K562 (cell line): ENCODE measurements around the gene NDUFB10. TPM values are rescaled to one million over a fixed set of nuclear protein-coding genes. Genes with fewer than 3 reads are reported as not detected.

Source experiments
- C11orf30 ChIP-seq: fragments of 450-650 bp; IDR thresholded peaks from 2 replicates; pipeline ENCODE4 v1.6.1; 2016; ENCODE audit warnings: low read depth, mild to moderate bottlenecking
- DMBX1 ChIP-seq: fragments of 250-450 bp; sonication (Bioruptor Pico); IDR thresholded peaks from 2 replicates; pipeline ENCODE4 v1.8.0; 2022; ENCODE audit warnings: inconsistent platforms, mild to moderate bottlenecking, moderate library complexity, borderline replicate concordance
- DPF2 ChIP-seq: fragments of 450-650 bp; IDR thresholded peaks from 2 replicates; pipeline ENCODE4 v1.6.1; 2016
- EGR1 ChIP-seq: fragments of 450-650 bp; conservative IDR thresholded peaks from 2 replicates; pipeline ENCODE4 v1.6.1; 2017; ENCODE audit warnings: mild to moderate bottlenecking
- ESRRA ChIP-seq: fragments of 450-650 bp; IDR thresholded peaks from 2 replicates; pipeline ENCODE4 v1.6.1; 2014; ENCODE audit warnings: low read depth, mild to moderate bottlenecking, moderate library complexity, borderline replicate concordance
- ESRRB ChIP-seq: fragments of 250-450 bp; sonication (Bioruptor Pico); IDR thresholded peaks from 2 replicates; pipeline ENCODE4 v1.5.0; 2020; ENCODE audit warnings: mild to moderate bottlenecking, moderate library complexity, borderline replicate concordance
- HLTF ChIP-seq: fragments of 450-650 bp; IDR thresholded peaks from 2 replicates; pipeline ENCODE4 v1.6.1; 2016
- HOXB6 ChIP-seq: fragments of 250-450 bp; sonication (Bioruptor Pico); IDR thresholded peaks from 2 replicates; pipeline ENCODE4 v1.5.1; 2022; ENCODE audit warnings: mild to moderate bottlenecking, borderline replicate concordance
- KDM4B ChIP-seq, 2 experiments: fragments of 450-650 bp in 1 of 2; sonication (generic) in 1 of 2; IDR thresholded peaks; 2 replicates each; pipeline ENCODE4 v1.6.1; 2016 to 2017; ENCODE audit warnings: borderline replicate concordance in 2 of 2, antibody characterized with exemption in 1 of 2, low read depth in 1 of 2, mild to moderate bottlenecking in 1 of 2
- NBN ChIP-seq: fragments of 450-650 bp; IDR thresholded peaks from 2 replicates; pipeline ENCODE4 v1.6.1; 2016; ENCODE audit warnings: low read depth, mild to moderate bottlenecking
- NCOA1 ChIP-seq: fragments of 450-650 bp; IDR thresholded peaks from 2 replicates; pipeline ENCODE4 v1.6.1; 2016; ENCODE audit warnings: low read depth
- RUNX1 ChIP-seq: sonication (generic); IDR thresholded peaks from 2 replicates; pipeline ENCODE4 v1.6.1; 2016; ENCODE audit warnings: antibody characterized with exemption, low read depth
- SMAD4 ChIP-seq: fragments of 250-450 bp; sonication (Bioruptor Pico); conservative IDR thresholded peaks from 2 replicates; pipeline ENCODE4 v1.8.0; 2021; ENCODE audit warnings: inconsistent platforms, mild to moderate bottlenecking, moderate library complexity
- SNIP1 ChIP-seq: fragments of 450-650 bp; IDR thresholded peaks from 2 replicates; pipeline ENCODE4 v1.7.1; 2017; ENCODE audit warnings: low read depth, mild to moderate bottlenecking
- SREBF1 ChIP-seq: fragments of 150-350 bp; IDR thresholded peaks from 2 replicates; pipeline ENCODE4 v1.6.1; 2014; ENCODE audit warnings: antibody characterized with exemption, low read depth, low read length, borderline replicate concordance
- ZKSCAN8 ChIP-seq: fragments of 200-800 bp; sonication (Bioruptor generic); IDR thresholded peaks from 2 replicates; pipeline ENCODE4 v1.6.1; 2016; ENCODE audit warnings: missing genetic modification characterization, missing compliant biosample characterization
- ZNF133 ChIP-seq: fragments of 250-450 bp; sonication (Bioruptor Pico); IDR thresholded peaks from 2 replicates; pipeline ENCODE4 v1.4.0; 2020; ENCODE audit warnings: mild to moderate bottlenecking
- ZNF146 ChIP-seq: IDR thresholded peaks from one replicate; pipeline ENCODE4 v1.6.1; 2018; ENCODE audit warnings: missing compliant biosample characterization; ENCODE audit not compliant: unreplicated experiment
- ZNF274 ChIP-seq: IDR thresholded peaks from 2 replicates; pipeline ENCODE4 v1.6.1; 2011; ENCODE audit warnings: low read depth, mild to moderate bottlenecking, low read length, moderate library complexity, borderline replicate concordance
- polyA plus RNA-seq, 8 experiments: library from polyadenylated mRNA; depleted of rRNA in 4 of 8; stranded (reverse) in 5 of 8; unstranded in 3 of 8; fragments of >200 nt; fragmentation: Nextera tagmentation in 2 of 8; fragmentation: Illumina TruSeq in 1 of 8; extraction: Ambion mirVana in 2 of 8; extraction: Trizol in 1 of 8; gene quantifications; 2 replicates each; pipeline versions ENCODE4 v1.2.1 to v1.2.3, GENCODE V29; 2011 to 2014; ENCODE audit warnings: inconsistent platforms in 1 of 8, missing spikeins in 1 of 8
- total RNA-seq, 7 experiments: library from RNA; depleted of rRNA in 6 of 7; stranded (reverse); fragments of >200 nt in 6 of 7; fragmentation: Illumina TruSeq in 2 of 7; extraction: Trizol in 2 of 7; gene quantifications; 2 replicates each; pipeline versions ENCODE4 v1.2.1 to v1.2.3, GENCODE V29; 2011 to 2021; ENCODE audit warnings: low replicate concordance in 1 of 7
- TF ChIP-seq, protein P1 (sequence below): fragments of 450-650 bp; formaldehyde crosslinking; IDR thresholded peaks from 2 replicates; pipeline ENCODE4 v1.4.0; 2020; ENCODE audit warnings: mild to moderate bottlenecking, moderate library complexity
- TF ChIP-seq, protein P2 (sequence below): fragments of 250-450 bp; sonication (Bioruptor Pico); IDR thresholded peaks from 2 replicates; pipeline ENCODE4 v1.9.0; 2021; ENCODE audit warnings: mild to moderate bottlenecking
- TF ChIP-seq, protein P3 (sequence below): fragments of 250-450 bp; sonication (Bioruptor Pico); IDR thresholded peaks from 2 replicates; pipeline ENCODE4 v1.4.0; 2020; ENCODE audit warnings: mild to moderate bottlenecking
- TF ChIP-seq, protein P4 (sequence below): fragments of 450-650 bp; formaldehyde crosslinking; IDR thresholded peaks from 2 replicates; pipeline ENCODE4 v1.4.0; 2020; ENCODE audit warnings: mild to moderate bottlenecking, moderate library complexity
- TF ChIP-seq, protein P5 (sequence below): sonication (generic); formaldehyde crosslinking; IDR thresholded peaks from 2 replicates; pipeline ENCODE4 v1.8.0; 2022; ENCODE audit warnings: mild to moderate bottlenecking, missing genetic modification reagents

NDUFB10 gene
- total and polyA plus RNA-seq, 9 of the 15 experiments (the other 6 are each of a cell fraction or from before 2014, with no cell fraction given), result 69.3 to 527 (median 161) TPM

DNA sequence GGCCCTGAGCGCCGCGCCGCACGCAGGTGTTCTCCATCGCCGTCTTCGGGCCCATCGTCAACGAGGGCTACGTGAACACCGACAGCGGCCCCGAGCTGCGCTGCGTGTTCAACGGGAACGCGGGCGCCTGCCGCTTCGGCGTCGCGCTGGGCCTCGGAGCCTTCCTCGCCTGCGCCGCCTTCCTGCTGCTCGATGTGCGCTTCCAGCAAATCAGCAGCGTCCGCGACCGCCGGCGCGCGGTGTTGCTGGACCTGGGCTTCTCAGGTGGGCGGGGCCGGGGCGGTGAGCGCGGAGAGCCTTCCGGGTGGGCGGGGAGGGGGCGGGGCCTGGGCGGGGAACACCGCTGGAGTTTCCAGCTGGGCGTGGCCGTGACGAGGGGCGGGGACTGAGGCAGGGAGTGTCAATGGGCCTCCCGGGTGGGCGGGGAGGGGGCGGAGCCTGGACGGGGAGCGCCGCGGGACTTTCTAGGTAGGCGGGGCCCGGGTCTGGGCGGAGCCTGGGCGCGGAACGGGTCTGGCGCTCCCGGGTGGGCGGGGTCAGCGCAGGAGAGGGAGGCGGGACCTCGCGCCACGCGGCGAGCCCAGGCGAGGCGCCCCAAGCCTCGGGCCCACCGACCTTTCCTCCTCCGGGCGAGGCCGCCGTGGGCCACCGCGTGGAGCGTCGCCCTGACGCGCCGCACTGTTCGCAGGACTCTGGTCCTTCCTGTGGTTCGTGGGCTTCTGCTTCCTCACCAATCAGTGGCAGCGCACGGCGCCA lies 32.8 kb downstream of the NDUFB10 start (continued):
- TF ChIP-seq C11orf30 (no peak), DPF2 (no peak), NBN (peak; percentile 40; the same call in 1 of the 2 replicates), ZNF274 (no peak), SREBF1 (no peak), DMBX1 (no peak), SNIP1 (no peak), ZNF146 (no peak), ESRRA (peak; percentile 68; the same call in 1 of the 2 replicates), ZNF133 (CRISPR knock-in tag) (no peak), HOXB6 (no peak), SMAD4 (CRISPR knock-in tag) (peak; percentile 48; the same call in 1 of the 2 replicates), RUNX1 (no peak), ZKSCAN8 (CRISPR knock-in tag) (no peak), KDM4B (IDR thresholded peaks at IDR 0.05; ENCODE audit: borderline replicate concordance in 2 of 2, low read depth in 1 of 2) (no peak), HLTF (peak; percentile 44; the same call in 1 of the 2 replicates), ESRRB (no peak), NCOA1 (no peak), EGR1 (0 out of 2 replicates have a peak, but pooled peaks have one; percentile 16)
- TF ChIP-seq, protein P1, sequence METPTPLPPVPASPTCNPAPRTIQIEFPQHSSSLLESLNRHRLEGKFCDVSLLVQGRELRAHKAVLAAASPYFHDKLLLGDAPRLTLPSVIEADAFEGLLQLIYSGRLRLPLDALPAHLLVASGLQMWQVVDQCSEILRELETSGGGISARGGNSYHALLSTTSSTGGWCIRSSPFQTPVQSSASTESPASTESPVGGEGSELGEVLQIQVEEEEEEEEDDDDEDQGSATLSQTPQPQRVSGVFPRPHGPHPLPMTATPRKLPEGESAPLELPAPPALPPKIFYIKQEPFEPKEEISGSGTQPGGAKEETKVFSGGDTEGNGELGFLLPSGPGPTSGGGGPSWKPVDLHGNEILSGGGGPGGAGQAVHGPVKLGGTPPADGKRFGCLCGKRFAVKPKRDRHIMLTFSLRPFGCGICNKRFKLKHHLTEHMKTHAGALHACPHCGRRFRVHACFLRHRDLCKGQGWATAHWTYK, result peak; percentile 35; the same call in 1 of the 2 replicates
- TF ChIP-seq, protein P2, sequence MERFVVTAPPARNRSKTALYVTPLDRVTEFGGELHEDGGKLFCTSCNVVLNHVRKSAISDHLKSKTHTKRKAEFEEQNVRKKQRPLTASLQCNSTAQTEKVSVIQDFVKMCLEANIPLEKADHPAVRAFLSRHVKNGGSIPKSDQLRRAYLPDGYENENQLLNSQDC (CRISPR knock-in tag), result no peak
- TF ChIP-seq, protein P3, sequence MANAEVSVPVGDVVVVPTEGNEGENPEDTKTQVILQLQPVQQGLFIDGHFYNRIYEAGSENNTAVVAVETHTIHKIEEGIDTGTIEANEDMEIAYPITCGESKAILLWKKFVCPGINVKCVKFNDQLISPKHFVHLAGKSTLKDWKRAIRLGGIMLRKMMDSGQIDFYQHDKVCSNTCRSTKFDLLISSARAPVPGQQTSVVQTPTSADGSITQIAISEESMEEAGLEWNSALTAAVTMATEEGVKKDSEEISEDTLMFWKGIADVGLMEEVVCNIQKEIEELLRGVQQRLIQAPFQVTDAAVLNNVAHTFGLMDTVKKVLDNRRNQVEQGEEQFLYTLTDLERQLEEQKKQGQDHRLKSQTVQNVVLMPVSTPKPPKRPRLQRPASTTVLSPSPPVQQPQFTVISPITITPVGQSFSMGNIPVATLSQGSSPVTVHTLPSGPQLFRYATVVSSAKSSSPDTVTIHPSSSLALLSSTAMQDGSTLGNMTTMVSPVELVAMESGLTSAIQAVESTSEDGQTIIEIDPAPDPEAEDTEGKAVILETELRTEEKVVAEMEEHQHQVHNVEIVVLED (CRISPR knock-in tag), result 0 out of 2 replicates have a peak, but pooled peaks have one; percentile 47
- TF ChIP-seq, protein P4, sequence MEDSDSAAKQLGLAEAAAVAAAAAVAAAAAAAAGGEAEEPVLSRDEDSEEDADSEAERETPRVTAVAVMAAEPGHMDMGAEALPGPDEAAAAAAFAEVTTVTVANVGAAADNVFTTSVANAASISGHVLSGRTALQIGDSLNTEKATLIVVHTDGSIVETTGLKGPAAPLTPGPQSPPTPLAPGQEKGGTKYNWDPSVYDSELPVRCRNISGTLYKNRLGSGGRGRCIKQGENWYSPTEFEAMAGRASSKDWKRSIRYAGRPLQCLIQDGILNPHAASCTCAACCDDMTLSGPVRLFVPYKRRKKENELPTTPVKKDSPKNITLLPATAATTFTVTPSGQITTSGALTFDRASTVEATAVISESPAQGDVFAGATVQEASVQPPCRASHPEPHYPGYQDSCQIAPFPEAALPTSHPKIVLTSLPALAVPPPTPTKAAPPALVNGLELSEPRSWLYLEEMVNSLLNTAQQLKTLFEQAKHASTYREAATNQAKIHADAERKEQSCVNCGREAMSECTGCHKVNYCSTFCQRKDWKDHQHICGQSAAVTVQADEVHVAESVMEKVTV (CRISPR knock-in tag), result no peak
- TF ChIP-seq, protein P5, sequence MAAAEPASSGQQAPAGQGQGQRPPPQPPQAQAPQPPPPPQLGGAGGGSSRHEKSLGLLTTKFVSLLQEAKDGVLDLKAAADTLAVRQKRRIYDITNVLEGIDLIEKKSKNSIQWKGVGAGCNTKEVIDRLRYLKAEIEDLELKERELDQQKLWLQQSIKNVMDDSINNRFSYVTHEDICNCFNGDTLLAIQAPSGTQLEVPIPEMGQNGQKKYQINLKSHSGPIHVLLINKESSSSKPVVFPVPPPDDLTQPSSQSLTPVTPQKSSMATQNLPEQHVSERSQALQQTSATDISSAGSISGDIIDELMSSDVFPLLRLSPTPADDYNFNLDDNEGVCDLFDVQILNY (CRISPR knock-in tag), result peak; percentile 90
